ENCODE results near the gene CABLES1.
A peak's percentile ranks its signal among the peaks of the same experiment; 100 is the strongest.

The CABLES1 gene

GRCh38 chr18:23106575-23106974, 28.7 kb upstream of the CABLES1 start (continued):
- TF ChIP-seq ZBTB17 (tag by site-specific recombination; IDR thresholded peaks at IDR 0.05) (0 out of 2 replicates have a peak, but pooled peaks have one; percentile 13), ZNF596 (tag by site-specific recombination; IDR thresholded peaks at IDR 0.05) (peak; percentile 75), ZNF670 (tag by site-specific recombination; IDR thresholded peaks at IDR 0.05; ENCODE audit: low read depth) (no peak), PRDM4 (tag by site-specific recombination; IDR thresholded peaks at IDR 0.05) (peak; percentile 54; the same call in 1 of the 2 replicates), ZBTB20 (tag by site-specific recombination; IDR thresholded peaks at IDR 0.05) (no peak), ZNF548 (tag by site-specific recombination; IDR thresholded peaks at IDR 0.05) (no peak), ZNF449 (tag by site-specific recombination; IDR thresholded peaks at IDR 0.05) (peak; percentile 31; the same call in 1 of the 2 replicates), ZBTB7A (tag by site-specific recombination; IDR thresholded peaks at IDR 0.05; ENCODE audit: low read depth) (no peak), ZNF623 (tag by site-specific recombination; IDR thresholded peaks at IDR 0.05) (no peak), PBX3 (CRISPR knock-in tag; IDR thresholded peaks at IDR 0.05) (no peak), PRDM6 (tag by site-specific recombination; IDR thresholded peaks at IDR 0.05) (peak; percentile 69), ZNF148 (tag by site-specific recombination; IDR thresholded peaks at IDR 0.05; ENCODE audit: borderline replicate concordance) (no peak), ZNF398 (tag by site-specific recombination; IDR thresholded peaks at IDR 0.05) (peak; percentile 23; the same call in 1 of the 2 replicates), ZNF280D (tag by site-specific recombination; IDR thresholded peaks at IDR 0.05) (no peak), ZNF391 (tag by site-specific recombination; IDR thresholded peaks at IDR 0.05; ENCODE audit: borderline replicate concordance, low read depth) (no peak; the same call in 1 of the 2 replicates)
